Panc1 (cell line): Measurements from ENCODE around the gene RGS18. TPM values are rescaled to one million over a fixed set of nuclear protein-coding genes. Genes with fewer than 3 reads are reported as not detected.

ENCODE experiments used
- ATAC-seq: fragments of 200-7000 bp; cut with Tn5 transposase; 2 replicates; pipeline ENCODE4 v1.9.1; 2020; ENCODE audit warnings: mild to moderate bottlenecking, moderate library complexity
- BruUV-seq: library from RNA; stranded (reverse); fragments of 400-500 nt; replicated peaks from 2 replicates; lab custom pipeline; 2021; lab: Mats Ljungman, UMichigan
- CTCF ChIA-PET: fragments of 300-600 bp; sonication (Branson Sonifier 250); formaldehyde crosslinking; loops from one replicate; lab custom pipeline; 2022; ENCODE audit warnings: antibody characterized with exemption; lab: Charles Lee
- POLR2A ChIA-PET: fragments of 300-600 bp; sonication (Branson Sonifier 250); formaldehyde crosslinking; loops from one replicate; lab custom pipeline; 2022; ENCODE audit warnings: antibody characterized with exemption; lab: Charles Lee
- DNase-seq: peaks from one replicate; pipeline ENCODE4 v3.0.0-alpha.2; 2010; ENCODE audit warnings: low read depth, low spot score
- H3K27ac ChIP-seq: 2 replicates; pipeline ENCODE4 v1.5.1; 2011; ENCODE audit warnings: mild to moderate bottlenecking, low read length, inconsistent platforms
- H3K27me3 ChIP-seq: fragments of 200-500 bp; sonication (Bioruptor generic); 2 replicates; pipeline ENCODE4 v1.6.0; 2014; ENCODE audit warnings: low read length, inconsistent platforms; ENCODE audit not compliant: control insufficient read depth, insufficient read depth
- H3K36me3 ChIP-seq: fragments of 200-500 bp; sonication (Bioruptor generic); 2 replicates; pipeline ENCODE4 v1.5.1; 2014; ENCODE audit warnings: inconsistent platforms, mild to moderate bottlenecking, low read length, moderate library complexity; ENCODE audit not compliant: control insufficient read depth, insufficient read depth
- H3K4me1 ChIP-seq: 2 replicates; pipeline ENCODE4 v1.5.1; 2011; ENCODE audit warnings: inconsistent platforms, mild to moderate bottlenecking, low read length, moderate library complexity; ENCODE audit not compliant: control insufficient read depth, insufficient read depth
- H3K4me3 ChIP-seq, 2 experiments: 2 replicates each; pipeline ENCODE4 v1.5.1; 2011 to 2012; ENCODE audit warnings: low read depth in 2 of 2, low read length in 2 of 2, mild to moderate bottlenecking in 2 of 2, inconsistent platforms in 1 of 2, moderate library complexity in 1 of 2
- H3K9me3 ChIP-seq: fragments of 200-500 bp; sonication (Bioruptor generic); 2 replicates; pipeline ENCODE4 v1.5.1; 2014; ENCODE audit warnings: low read depth, mild to moderate bottlenecking, inconsistent platforms, low read length, moderate library complexity; ENCODE audit not compliant: control insufficient read depth, insufficient read depth
- POLR2AphosphoS5 ChIP-seq: IDR thresholded peaks from 2 replicates; pipeline ENCODE4 v1.6.1; 2012; ENCODE audit warnings: mild to moderate bottlenecking, low read depth, low read length, moderate library complexity
- SIN3A ChIP-seq: IDR thresholded peaks from 2 replicates; pipeline ENCODE4 v1.6.1; 2012; ENCODE audit warnings: low read depth, mild to moderate bottlenecking, low read length, moderate library complexity, borderline replicate concordance; ENCODE audit not compliant: insufficient read depth
- TCF7L2 ChIP-seq: IDR thresholded peaks from 2 replicates; pipeline ENCODE4 v1.6.1; 2011; ENCODE audit warnings: mild to moderate bottlenecking, low read depth, low read length, inconsistent platforms
- in situ Hi-C: cut with HindIII; loops from 2 replicates; pipeline ENCODE4 v1.10.0; 2016; ENCODE audit warnings: low sequenced_read_pairs, low pct_unique_long_range_greater_than_20kb
- intact Hi-C: fragments of 100-400 bp; cut with micrococcal nuclease; formaldehyde crosslinking; loops from one replicate; pipeline ENCODE4 v1.10.0; 2022; ENCODE audit not compliant: unreplicated experiment
- total RNA-seq: library from RNA; stranded (reverse); gene quantifications from one replicate; pipeline ENCODE4 v1.2.1, GENCODE V29; 2021; ENCODE audit not compliant: unreplicated experiment
- TF ChIP-seq, protein P1 (sequence below): fragments of 450-650 bp; IDR thresholded peaks from 2 replicates; pipeline ENCODE4 v1.5.1; 2017; ENCODE audit warnings: mild to moderate bottlenecking
- TF ChIP-seq, protein P2 (sequence below), 2 experiments: IDR thresholded peaks; 2 replicates each; pipeline ENCODE4 v1.6.1; 2011 to 2012; ENCODE audit warnings: low read depth in 2 of 2, control low read depth in 1 of 2, low read length in 1 of 2, mild to moderate bottlenecking in 1 of 2, moderate library complexity in 1 of 2; ENCODE audit not compliant: insufficient read depth in 1 of 2

The RGS18 gene
- total RNA-seq, 1 experiment from 2014 or later: not detected

DNA sequence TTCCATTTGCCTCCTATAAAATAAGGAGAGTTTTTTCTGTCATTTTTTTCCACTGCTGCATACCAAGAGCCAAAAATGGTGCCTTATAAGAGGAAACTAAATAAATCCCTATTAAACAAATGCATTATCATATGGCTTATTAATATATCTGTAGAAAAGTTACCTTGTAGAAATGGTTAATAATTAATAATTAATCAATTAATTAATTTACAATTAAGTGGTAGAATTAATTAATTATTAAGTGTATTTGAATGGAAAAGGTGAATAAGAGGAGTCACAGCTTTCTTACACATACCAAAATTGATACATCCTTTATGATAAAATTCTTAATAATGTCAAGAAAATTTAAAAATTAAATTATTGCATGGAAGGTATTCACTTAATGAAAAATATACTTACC lies 35.6 kb upstream of the RGS18 start:
- H3K4me1 ChIP-seq: no peaks in the 10 kb centered on the region
- no peak overlapping the region for H3K4me3 ChIP-seq
- ATAC-seq (no peak), DNase-seq (no peak)
- BruUV-seq: no TSS peak
- 0 out of 2 replicates have a peak, but pooled peaks cover 3% of the 10 kb centered on the region for H3K9me3 ChIP-seq
- H3K27ac ChIP-seq: no peak overlapping the region
- in situ Hi-C loops: no loop called here
- POLR2A ChIA-PET: no interaction called here
- no peaks in the 10 kb centered on the region for H3K27me3 ChIP-seq
- no peak for TF ChIP-seq POLR2AphosphoS5
- no peak for TF ChIP-seq SIN3A
- no peak for TF ChIP-seq TCF7L2
- TF ChIP-seq, protein P1, sequence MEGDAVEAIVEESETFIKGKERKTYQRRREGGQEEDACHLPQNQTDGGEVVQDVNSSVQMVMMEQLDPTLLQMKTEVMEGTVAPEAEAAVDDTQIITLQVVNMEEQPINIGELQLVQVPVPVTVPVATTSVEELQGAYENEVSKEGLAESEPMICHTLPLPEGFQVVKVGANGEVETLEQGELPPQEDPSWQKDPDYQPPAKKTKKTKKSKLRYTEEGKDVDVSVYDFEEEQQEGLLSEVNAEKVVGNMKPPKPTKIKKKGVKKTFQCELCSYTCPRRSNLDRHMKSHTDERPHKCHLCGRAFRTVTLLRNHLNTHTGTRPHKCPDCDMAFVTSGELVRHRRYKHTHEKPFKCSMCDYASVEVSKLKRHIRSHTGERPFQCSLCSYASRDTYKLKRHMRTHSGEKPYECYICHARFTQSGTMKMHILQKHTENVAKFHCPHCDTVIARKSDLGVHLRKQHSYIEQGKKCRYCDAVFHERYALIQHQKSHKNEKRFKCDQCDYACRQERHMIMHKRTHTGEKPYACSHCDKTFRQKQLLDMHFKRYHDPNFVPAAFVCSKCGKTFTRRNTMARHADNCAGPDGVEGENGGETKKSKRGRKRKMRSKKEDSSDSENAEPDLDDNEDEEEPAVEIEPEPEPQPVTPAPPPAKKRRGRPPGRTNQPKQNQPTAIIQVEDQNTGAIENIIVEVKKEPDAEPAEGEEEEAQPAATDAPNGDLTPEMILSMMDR: no peak
- TF ChIP-seq, protein P2, sequence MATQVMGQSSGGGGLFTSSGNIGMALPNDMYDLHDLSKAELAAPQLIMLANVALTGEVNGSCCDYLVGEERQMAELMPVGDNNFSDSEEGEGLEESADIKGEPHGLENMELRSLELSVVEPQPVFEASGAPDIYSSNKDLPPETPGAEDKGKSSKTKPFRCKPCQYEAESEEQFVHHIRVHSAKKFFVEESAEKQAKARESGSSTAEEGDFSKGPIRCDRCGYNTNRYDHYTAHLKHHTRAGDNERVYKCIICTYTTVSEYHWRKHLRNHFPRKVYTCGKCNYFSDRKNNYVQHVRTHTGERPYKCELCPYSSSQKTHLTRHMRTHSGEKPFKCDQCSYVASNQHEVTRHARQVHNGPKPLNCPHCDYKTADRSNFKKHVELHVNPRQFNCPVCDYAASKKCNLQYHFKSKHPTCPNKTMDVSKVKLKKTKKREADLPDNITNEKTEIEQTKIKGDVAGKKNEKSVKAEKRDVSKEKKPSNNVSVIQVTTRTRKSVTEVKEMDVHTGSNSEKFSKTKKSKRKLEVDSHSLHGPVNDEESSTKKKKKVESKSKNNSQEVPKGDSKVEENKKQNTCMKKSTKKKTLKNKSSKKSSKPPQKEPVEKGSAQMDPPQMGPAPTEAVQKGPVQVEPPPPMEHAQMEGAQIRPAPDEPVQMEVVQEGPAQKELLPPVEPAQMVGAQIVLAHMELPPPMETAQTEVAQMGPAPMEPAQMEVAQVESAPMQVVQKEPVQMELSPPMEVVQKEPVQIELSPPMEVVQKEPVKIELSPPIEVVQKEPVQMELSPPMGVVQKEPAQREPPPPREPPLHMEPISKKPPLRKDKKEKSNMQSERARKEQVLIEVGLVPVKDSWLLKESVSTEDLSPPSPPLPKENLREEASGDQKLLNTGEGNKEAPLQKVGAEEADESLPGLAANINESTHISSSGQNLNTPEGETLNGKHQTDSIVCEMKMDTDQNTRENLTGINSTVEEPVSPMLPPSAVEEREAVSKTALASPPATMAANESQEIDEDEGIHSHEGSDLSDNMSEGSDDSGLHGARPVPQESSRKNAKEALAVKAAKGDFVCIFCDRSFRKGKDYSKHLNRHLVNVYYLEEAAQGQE (IDR thresholded peaks at IDR 0.05; ENCODE audit: insufficient read depth in 1 of 2, low read depth in 2 of 2, low read length in 1 of 2): no peak
- H3K36me3 ChIP-seq: no peaks in the 10 kb centered on the region
- intact Hi-C loops: no loop called here
- CTCF ChIA-PET: no interaction called here

DNA sequence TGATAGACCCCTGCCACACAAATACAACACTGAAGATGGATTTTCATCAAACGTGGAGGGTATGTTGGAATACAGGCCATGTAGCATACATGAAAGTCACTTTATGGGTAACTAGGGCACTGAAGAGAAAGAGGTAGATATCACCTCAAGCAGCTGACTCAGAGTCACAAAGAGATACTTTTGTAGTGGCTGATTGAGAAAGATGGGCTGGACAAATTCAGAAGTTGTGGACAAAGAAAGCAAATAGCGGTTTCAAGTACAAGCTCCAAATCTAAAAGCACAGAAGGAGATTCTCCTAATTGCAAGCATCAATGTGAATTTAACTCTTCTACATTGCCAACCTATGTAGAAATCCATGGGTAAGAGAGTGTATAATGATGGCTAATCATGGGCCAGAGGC lies 35.0 kb upstream of the RGS18 start:
- no peak overlapping the region for H3K4me3 ChIP-seq
- TF ChIP-seq, protein P1: no peak
- TF ChIP-seq TCF7L2 (no peak), POLR2AphosphoS5 (no peak), SIN3A (no peak)
- TF ChIP-seq, protein P2 (IDR thresholded peaks at IDR 0.05; ENCODE audit: insufficient read depth in 1 of 2, low read depth in 2 of 2, low read length in 1 of 2): no peak
- no TSS peak for BruUV-seq
- ChIA-PET POLR2A (no interaction called here), CTCF (no interaction called here)
- no peaks in the 10 kb centered on the region for H3K36me3 ChIP-seq
- intact Hi-C loops: no loop called here
- DNase-seq (no peak), ATAC-seq (no peak)
- H3K27me3 ChIP-seq: no peaks in the 10 kb centered on the region
- H3K9me3 ChIP-seq: 0 out of 2 replicates have a peak, but pooled peaks cover 3% of the 10 kb centered on the region
- no peak overlapping the region for H3K27ac ChIP-seq
- in situ Hi-C loops: no loop called here
- H3K4me1 ChIP-seq: no peaks in the 10 kb centered on the region
